Measurements from ENCODE around the gene MRPS18A. TPM values are rescaled to one million over a fixed set of nuclear protein-coding genes. Genes with fewer than 3 reads are reported as not detected.
A peak's percentile ranks its signal among the peaks of the same experiment; 100 is the strongest.

MRPS18A gene
- total and polyA plus RNA-seq, 2 donors from 2014 or later: 36.4 to 103 TPM

- intact Hi-C loops (cut with DNase I): no loop called here
These were observed 59.0 kb downstream of the MRPS18A start for GRCh38 chr6:43628393-43629103.

DNA sequence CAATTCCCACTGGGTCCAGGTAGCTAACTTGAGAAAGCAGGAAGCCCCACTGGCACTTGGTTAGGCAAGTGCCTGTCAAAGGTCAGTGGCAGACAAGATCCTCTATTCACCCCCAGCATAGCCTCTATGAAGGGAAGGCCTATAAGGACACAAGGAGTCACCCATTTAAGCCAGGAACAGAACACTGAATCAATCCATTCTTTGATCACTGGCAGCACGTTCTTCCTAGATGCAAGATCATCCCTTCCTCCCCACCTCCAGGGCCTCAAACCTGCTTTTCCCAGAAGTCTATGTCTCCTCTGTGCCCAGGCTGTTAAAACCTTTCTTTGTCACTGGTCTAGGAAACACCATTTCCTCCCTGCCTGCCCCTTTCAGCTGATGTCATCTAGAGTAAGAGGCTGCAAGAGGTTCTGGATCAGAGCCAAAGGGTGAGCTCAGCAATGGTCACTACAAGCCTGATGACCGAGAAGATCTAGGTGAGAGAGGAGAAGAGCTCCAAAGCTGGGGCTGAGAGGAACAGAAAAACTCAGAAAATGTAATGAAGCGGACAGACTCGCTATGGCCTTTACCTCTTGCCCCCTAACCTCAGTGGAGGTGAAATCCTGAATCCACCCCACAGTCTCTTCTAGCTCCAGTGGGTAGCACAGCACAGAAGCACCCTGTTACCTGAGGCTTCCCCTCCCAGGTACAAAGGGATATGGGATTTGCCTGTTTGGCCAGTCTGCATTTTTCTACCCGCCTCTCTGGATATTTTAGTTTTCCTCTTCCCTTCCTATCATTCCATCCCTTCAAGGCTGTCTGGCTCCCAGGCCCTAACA lies 60.4 kb downstream of the MRPS18A start:
- Histone ChIP-seq H3K9me3 (ENCODE audit: control insufficient read depth in 2 of 3, insufficient read depth in 1 of 3, low read length in 3 of 3) (no peaks in the 10 kb centered on the region), H3K27me3 (ENCODE audit: control insufficient read depth, insufficient read depth, low read length) (no peaks in the 10 kb centered on the region), H3K9ac (ENCODE audit: low read length in 3 of 3) (peak overlapping the region in 2 of 3 donors; percentile 34 to 51), H3K27ac (ENCODE audit: low read depth in 2 of 2, low read length in 2 of 2) (peak overlapping the region; percentile 67 to 87), H3K4me3 (ENCODE audit: low read length in 3 of 3) (peak overlapping the region in 1 of 3 donors; percentile 14), H3K4me1 (ENCODE audit: control insufficient read depth in 2 of 3, insufficient read depth in 2 of 3, low read depth in 1 of 3, low read length in 3 of 3) (peaks cover 0 to 12% (median 9%) of the 10 kb centered on the region in 3 donors), H3K36me3 (ENCODE audit: control insufficient read depth in 2 of 3, insufficient read depth in 3 of 3, low read length in 3 of 3) (peaks cover 0 to 22% (median 13%) of the 10 kb centered on the region in 3 donors)
- intact Hi-C loops (cut with DNase I): no loop called here
- peak in 4 of 5 donors; percentile 30 to 82 (median 60) for DNase-seq
- FAIRE-seq: no peak
- TF ChIP-seq, protein P1, sequence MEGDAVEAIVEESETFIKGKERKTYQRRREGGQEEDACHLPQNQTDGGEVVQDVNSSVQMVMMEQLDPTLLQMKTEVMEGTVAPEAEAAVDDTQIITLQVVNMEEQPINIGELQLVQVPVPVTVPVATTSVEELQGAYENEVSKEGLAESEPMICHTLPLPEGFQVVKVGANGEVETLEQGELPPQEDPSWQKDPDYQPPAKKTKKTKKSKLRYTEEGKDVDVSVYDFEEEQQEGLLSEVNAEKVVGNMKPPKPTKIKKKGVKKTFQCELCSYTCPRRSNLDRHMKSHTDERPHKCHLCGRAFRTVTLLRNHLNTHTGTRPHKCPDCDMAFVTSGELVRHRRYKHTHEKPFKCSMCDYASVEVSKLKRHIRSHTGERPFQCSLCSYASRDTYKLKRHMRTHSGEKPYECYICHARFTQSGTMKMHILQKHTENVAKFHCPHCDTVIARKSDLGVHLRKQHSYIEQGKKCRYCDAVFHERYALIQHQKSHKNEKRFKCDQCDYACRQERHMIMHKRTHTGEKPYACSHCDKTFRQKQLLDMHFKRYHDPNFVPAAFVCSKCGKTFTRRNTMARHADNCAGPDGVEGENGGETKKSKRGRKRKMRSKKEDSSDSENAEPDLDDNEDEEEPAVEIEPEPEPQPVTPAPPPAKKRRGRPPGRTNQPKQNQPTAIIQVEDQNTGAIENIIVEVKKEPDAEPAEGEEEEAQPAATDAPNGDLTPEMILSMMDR (IDR thresholded peaks at IDR 0.05; ENCODE audit: borderline replicate concordance, extremely low read depth, insufficient read depth): no peak

More at GRCh38 chr6:43628393-43629103, 59.0 kb downstream of the MRPS18A start:
- peak overlapping the region; percentile 64 to 99 (median 87) for H3K9ac ChIP-seq (ENCODE audit: low read length in 3 of 3)
- no peaks in the 10 kb centered on the region for H3K27me3 ChIP-seq (ENCODE audit: control insufficient read depth, insufficient read depth, low read length)
- H3K4me1 ChIP-seq (ENCODE audit: control insufficient read depth in 2 of 3, insufficient read depth in 2 of 3, low read depth in 1 of 3, low read length in 3 of 3): peaks cover 0 to 12% (median 9%) of the 10 kb centered on the region in 3 donors
- peak overlapping the region; percentile 80 to 87 (median 86) for H3K4me3 ChIP-seq (ENCODE audit: low read length in 3 of 3)
- FAIRE-seq (no peak), DNase-seq (peak; percentile 69 to 91 (median 85))
- TF ChIP-seq, protein P1 (IDR thresholded peaks at IDR 0.05; ENCODE audit: borderline replicate concordance, extremely low read depth, insufficient read depth): no peak
- H3K36me3 ChIP-seq (ENCODE audit: control insufficient read depth in 2 of 3, insufficient read depth in 3 of 3, low read length in 3 of 3): peaks cover 0 to 16% (median 13%) of the 10 kb centered on the region in 3 donors
- no peaks in the 10 kb centered on the region for H3K9me3 ChIP-seq (ENCODE audit: control insufficient read depth in 2 of 3, insufficient read depth in 1 of 3, low read length in 3 of 3)
- peak overlapping the region; percentile 88 to 94 for H3K27ac ChIP-seq (ENCODE audit: low read depth in 2 of 2, low read length in 2 of 2)

DNA sequence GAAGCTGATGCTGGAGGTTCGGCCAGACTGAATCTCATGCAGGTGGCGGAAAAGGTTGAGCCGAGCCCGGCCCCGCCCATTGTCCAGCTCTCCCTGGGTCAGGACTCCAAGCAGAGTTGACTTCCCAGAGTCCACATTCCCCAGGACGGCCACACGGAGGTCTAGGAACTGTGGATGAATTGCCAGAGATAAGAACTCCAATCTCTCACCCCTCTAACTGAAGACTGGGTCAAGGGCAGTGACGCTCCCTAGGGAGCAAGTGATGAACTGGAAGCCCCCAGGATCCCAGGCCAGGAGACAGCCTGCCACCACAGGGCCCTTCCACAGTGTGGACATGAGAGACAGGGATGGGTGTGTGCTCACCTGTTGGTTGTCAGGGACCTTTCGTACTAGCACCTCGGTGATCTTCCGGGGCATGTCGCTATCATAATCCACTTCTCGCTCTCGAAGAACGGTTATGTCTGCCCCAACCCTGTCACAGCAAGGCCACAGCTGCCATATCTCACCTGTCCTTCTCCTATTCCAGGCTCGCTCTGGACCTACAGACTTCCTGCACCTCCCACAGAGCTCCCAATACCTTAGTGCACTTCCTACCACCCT lies 62.1 kb downstream of the MRPS18A start:
- FAIRE-seq: no peak
- Histone ChIP-seq H3K27ac (ENCODE audit: low read depth in 2 of 2, low read length in 2 of 2) (no peak overlapping the region), H3K9me3 (ENCODE audit: control insufficient read depth in 2 of 3, insufficient read depth in 1 of 3, low read length in 3 of 3) (no peaks in the 10 kb centered on the region), H3K27me3 (ENCODE audit: control insufficient read depth, insufficient read depth, low read length) (no peaks in the 10 kb centered on the region), H3K4me3 (ENCODE audit: low read length in 3 of 3) (no peak overlapping the region), H3K36me3 (ENCODE audit: control insufficient read depth in 2 of 3, insufficient read depth in 3 of 3, low read length in 3 of 3) (peaks cover 0 to 30% (median 25%) of the 10 kb centered on the region in 3 donors), H3K9ac (ENCODE audit: low read length in 3 of 3) (no peak overlapping the region), H3K4me1 (ENCODE audit: control insufficient read depth in 2 of 3, insufficient read depth in 2 of 3, low read depth in 1 of 3, low read length in 3 of 3) (peaks cover 0 to 12% (median 9%) of the 10 kb centered on the region in 3 donors)
- no peak for DNase-seq
- TF ChIP-seq, protein P1 (IDR thresholded peaks at IDR 0.05; ENCODE audit: borderline replicate concordance, extremely low read depth, insufficient read depth): no peak
- intact Hi-C loops (cut with DNase I): no loop called here

Measured in kidney (tissue), 14 donors.